Erythroblast (primary cell): ENCODE data around the gene NFIB.

Source experiments
- GATA1 ChIP-seq: IDR thresholded peaks from 2 replicates; pipeline ENCODE4 v1.6.1; 2011; ENCODE audit warnings: low read depth, mild to moderate bottlenecking, control low read depth, low read length, moderate library complexity
- POLR2A ChIP-seq: IDR thresholded peaks from 2 replicates; pipeline ENCODE4 v1.6.1; 2011; ENCODE audit warnings: mild to moderate bottlenecking, low read length

DNA sequence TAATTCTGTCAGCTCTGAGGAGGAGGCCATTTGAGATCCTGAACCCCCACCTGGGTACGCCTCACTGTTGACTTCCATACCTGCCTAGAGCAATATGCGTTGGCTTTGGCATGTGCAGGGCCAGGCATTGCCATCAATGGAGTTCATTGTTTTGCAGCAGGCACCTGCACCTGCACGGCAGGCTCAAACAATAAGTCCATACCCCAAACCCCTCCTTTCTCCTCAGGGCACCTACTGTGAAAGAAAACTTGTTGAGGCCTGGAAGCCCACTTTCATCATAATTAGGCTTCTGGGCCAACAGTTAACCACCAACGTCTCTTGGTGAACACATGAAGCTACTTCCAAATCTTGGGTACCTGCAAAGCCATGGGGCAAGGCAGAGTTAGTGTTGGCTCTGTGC, 238.7 kb downstream of the NFIB start:
- no peak for TF ChIP-seq POLR2A
- no peak for TF ChIP-seq GATA1
